Suprapubic skin (tissue), 4 donors: ENCODE measurements around the gene TFIP11. TPM values are rescaled to one million over a fixed set of nuclear protein-coding genes. Genes with fewer than 3 reads are reported as not detected.

ENCODE experiments used
- DNase-seq, 2 donors: peaks; one replicate each; pipeline ENCODE4 v3.0.0-alpha.2; 2019; ENCODE audit warnings: low spot score in 2 of 2
- H3K27ac ChIP-seq: fragments of 200-600 bp; sonication (generic); one replicate; pipeline ENCODE4 v1.5.1; 2019
- H3K27me3 ChIP-seq: fragments of 200-600 bp; sonication (generic); one replicate; pipeline ENCODE4 v1.5.1; 2019
- H3K36me3 ChIP-seq: fragments of 200-600 bp; sonication (generic); one replicate; pipeline ENCODE4 v1.5.1; 2019
- H3K4me1 ChIP-seq: fragments of 200-600 bp; sonication (generic); one replicate; pipeline ENCODE4 v1.5.1; 2019
- H3K4me3 ChIP-seq: fragments of 200-600 bp; sonication (generic); one replicate; pipeline ENCODE4 v1.5.1; 2019; ENCODE audit warnings: mild to moderate bottlenecking
- H3K9me3 ChIP-seq: fragments of 200-600 bp; sonication (generic); one replicate; pipeline ENCODE4 v1.5.1; 2019
- CTCF ChIP-seq, 2 donors: fragments of 200-600 bp in 1 of 2; fragments of 450-650 bp in 1 of 2; sonication (generic) in 1 of 2; IDR thresholded peaks; one replicate each; pipeline ENCODE4 v1.5.1; 2016 to 2019; ENCODE audit warnings: antibody characterized with exemption in 2 of 2, mild to moderate bottlenecking in 1 of 2, moderate library complexity in 1 of 2
- EP300 ChIP-seq: sonication (generic); formaldehyde crosslinking; IDR thresholded peaks from one replicate; pipeline ENCODE4 v1.6.1; 2017; ENCODE audit warnings: antibody characterized with exemption
- POLR2A ChIP-seq, 2 donors: fragments of 450-650 bp; IDR thresholded peaks; one replicate each; pipeline ENCODE4 v1.6.1; 2017; ENCODE audit warnings: antibody characterized with exemption in 2 of 2, mild to moderate bottlenecking in 2 of 2, moderate library complexity in 2 of 2
- POLR2AphosphoS5 ChIP-seq, 3 donors: sonication (generic); formaldehyde crosslinking; IDR thresholded peaks; one replicate each; pipeline ENCODE4 v1.6.1; 2017; ENCODE audit warnings: antibody characterized with exemption in 3 of 3
- WGBS: methylation state at CpG from one replicate; pipeline ENCODE4 v1.1.5; 2018; 5-methylcytosine and 5-hydroxymethylcytosine counted together
- total RNA-seq, 4 donors: library from RNA; depleted of rRNA; stranded (reverse); fragments of >200 nt; gene quantifications; one replicate each; pipeline ENCODE4 v1.1.0, GENCODE V29; 2016

Gene TFIP11
- total RNA-seq, 4 donors from 2014 or later: 35.3 to 46.3 (median 37.5) TPM

GRCh38 chr22:26446808-26447515 lies 65.3 kb downstream of the TFIP11 start:
- peaks cover 16% of the 10 kb centered on the region for H3K36me3 ChIP-seq
- 81% methylated on average over 17 of the region's 17 CpGs for WGBS
- H3K9me3 ChIP-seq: no peaks in the 10 kb centered on the region
- H3K27me3 ChIP-seq: no peaks in the 10 kb centered on the region
- no peak for DNase-seq
- H3K27ac ChIP-seq: no peak overlapping the region
- no peak for TF ChIP-seq CTCF (IDR thresholded peaks at IDR 0.05)
- no peak overlapping the region for H3K4me3 ChIP-seq
- peaks cover 14% of the 10 kb centered on the region for H3K4me1 ChIP-seq

- no peak for TF ChIP-seq EP300
- TF ChIP-seq CTCF (IDR thresholded peaks at IDR 0.05): no peak
- DNase-seq: no peak
- H3K27ac ChIP-seq: no peak overlapping the region
- H3K36me3 ChIP-seq: peaks cover 3% of the 10 kb centered on the region
- no peaks in the 10 kb centered on the region for H3K27me3 ChIP-seq
- 55% methylated on average over 15 of the region's 15 CpGs for WGBS
- H3K4me3 ChIP-seq: no peak overlapping the region
- peaks cover 14% of the 10 kb centered on the region for H3K4me1 ChIP-seq
- H3K9me3 ChIP-seq: no peaks in the 10 kb centered on the region
Measured at GRCh38 chr22:26445577-26446275, 66.5 kb downstream of the TFIP11 start.

- no peak for DNase-seq
- Histone ChIP-seq H3K27ac (no peak overlapping the region), H3K27me3 (no peaks in the 10 kb centered on the region), H3K9me3 (no peaks in the 10 kb centered on the region), H3K36me3 (no peaks in the 10 kb centered on the region), H3K4me3 (no peak overlapping the region), H3K4me1 (peaks cover 15% of the 10 kb centered on the region)
- TF ChIP-seq CTCF (IDR thresholded peaks at IDR 0.05) (no peak), POLR2A (IDR thresholded peaks at IDR 0.05) (no peak), EP300 (no peak)
- 92% methylated on average over 8 of the region's 8 CpGs for WGBS
Measured at GRCh38 chr22:26444777-26445176, 67.5 kb downstream of the TFIP11 start.

- Histone ChIP-seq H3K27me3 (no peaks in the 10 kb centered on the region), H3K9me3 (no peaks in the 10 kb centered on the region), H3K4me3 (no peak overlapping the region), H3K4me1 (peaks cover 22% of the 10 kb centered on the region), H3K36me3 (no peaks in the 10 kb centered on the region), H3K27ac (no peak overlapping the region)
- DNase-seq: no peak
- WGBS: 88% methylated on average over 16 of the region's 16 CpGs
- TF ChIP-seq POLR2A (IDR thresholded peaks at IDR 0.05): no peak
- no peak for TF ChIP-seq EP300
- TF ChIP-seq CTCF (IDR thresholded peaks at IDR 0.05): no peak
- TF ChIP-seq POLR2AphosphoS5 (IDR thresholded peaks at IDR 0.05): no peak
Measured at GRCh38 chr22:26443901-26444690, 68.2 kb downstream of the TFIP11 start.
